Measurements from ENCODE around the gene LCE2A.

- TF ChIP-seq REST (IDR thresholded peaks at IDR 0.05; ENCODE audit: insufficient read depth in 1 of 2, low read depth in 2 of 2, low read length in 2 of 2) = no peak
- no peak for TF ChIP-seq TAF1 (IDR thresholded peaks at IDR 0.05; ENCODE audit: borderline replicate concordance, insufficient read depth, low read length)
Measured at GRCh38 chr1:152707860-152708259, 9.7 kb downstream of the LCE2A start, which contains the start of gene LCE4A.

Data from PFSK-1 (cell line).